Subcutaneous abdominal adipose tissue (tissue), 5 donors: ENCODE measurements around the gene CACNB1.

Experiments
- H3K27ac ChIP-seq: one replicate; pipeline ENCODE4 v1.7.0; 2013; ENCODE audit warnings: low read depth, mild to moderate bottlenecking, inconsistent platforms, low read length, moderate library complexity
- H3K27me3 ChIP-seq, 5 donors: one replicate each; pipeline ENCODE4 v1.7.0; 2013; ENCODE audit warnings: low read length in 5 of 5, inconsistent platforms in 1 of 5; ENCODE audit not compliant: control insufficient read depth in 5 of 5, insufficient read depth in 4 of 5
- H3K36me3 ChIP-seq, 5 donors: one replicate each; pipeline ENCODE4 v1.7.0; 2013; ENCODE audit warnings: low read length in 5 of 5; ENCODE audit not compliant: control insufficient read depth in 5 of 5, insufficient read depth in 5 of 5
- H3K4me1 ChIP-seq, 5 donors: one replicate each; pipeline ENCODE4 v1.7.0; 2013; ENCODE audit warnings: low read length in 5 of 5, mild to moderate bottlenecking in 3 of 5, moderate library complexity in 1 of 5; ENCODE audit not compliant: control insufficient read depth in 5 of 5, insufficient read depth in 5 of 5
- H3K4me3 ChIP-seq, 5 donors: one replicate each; pipeline ENCODE4 v1.7.0; 2013; ENCODE audit warnings: low read length in 5 of 5, low read depth in 1 of 5
- H3K9ac ChIP-seq, 5 donors: one replicate each; pipeline ENCODE4 v1.7.0; 2013; ENCODE audit warnings: low read length in 5 of 5, mild to moderate bottlenecking in 4 of 5, moderate library complexity in 3 of 5
- H3K9me3 ChIP-seq, 5 donors: one replicate each; pipeline ENCODE4 v1.7.0; 2013; ENCODE audit warnings: low read length in 5 of 5; ENCODE audit not compliant: control insufficient read depth in 5 of 5
- donor health status: healthy.
- donor health status: healthy.
- donor health status: healthy.
- donor health status: healthy.
- donor health status: healthy.

The CACNB1 gene

DNA sequence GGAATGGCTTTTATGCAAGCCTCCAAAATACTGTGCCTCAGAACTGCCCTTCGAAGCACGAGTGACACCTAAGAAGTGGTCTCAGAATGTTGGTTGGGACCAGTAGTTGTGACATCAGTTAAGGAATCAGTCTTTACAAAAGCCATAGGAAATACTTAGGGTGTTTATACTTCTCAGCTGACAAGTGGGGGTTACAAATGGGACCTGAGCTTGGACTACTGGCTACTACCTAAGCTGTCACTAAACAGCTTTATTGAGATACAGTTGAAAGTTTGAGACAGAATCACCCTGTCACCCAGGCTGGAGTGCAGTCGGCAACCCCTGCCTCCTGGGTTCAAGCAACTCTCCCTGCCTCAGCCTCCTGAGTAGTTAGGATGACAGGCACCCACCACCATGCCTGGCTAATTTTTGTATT is 7.7 kb upstream of the CACNB1 start:
- Histone ChIP-seq H3K27ac (no peak overlapping the region), H3K4me3 (no peak overlapping the region), H3K9me3 (no peaks in the 10 kb centered on the region), H3K4me1 (peaks cover 6 to 40% (median 34%) of the 10 kb centered on the region in 5 donors), H3K9ac (no peak overlapping the region), H3K27me3 (peaks cover 0 to 13% (median 5%) of the 10 kb centered on the region in 5 donors), H3K36me3 (peaks cover 15 to 42% (median 36%) of the 10 kb centered on the region in 5 donors)

DNA sequence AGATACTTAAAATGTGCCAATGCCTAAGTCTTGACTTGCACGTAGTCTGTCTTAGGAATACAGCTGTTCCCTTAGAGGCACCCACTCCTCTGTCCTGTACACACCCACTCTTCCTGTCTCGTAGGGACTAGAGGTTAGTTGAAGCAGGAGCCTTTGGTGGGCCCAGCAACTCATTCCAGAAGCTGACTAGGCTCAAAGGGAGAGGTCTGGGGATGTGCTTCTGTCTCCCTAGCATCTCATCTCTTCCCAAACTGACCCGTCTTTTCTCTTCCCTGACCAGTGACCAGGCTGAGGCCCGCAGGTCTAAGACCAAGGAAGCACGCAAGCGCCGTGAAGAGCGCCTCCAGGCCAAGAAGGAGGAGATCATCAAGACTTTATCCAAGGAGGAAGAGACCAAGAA is 6.8 kb upstream of the CACNB1 start:
- H3K4me3 ChIP-seq, result no peak overlapping the region
- H3K27ac ChIP-seq, result no peak overlapping the region
- H3K27me3 ChIP-seq, result peaks cover 0 to 10% (median 5%) of the 10 kb centered on the region in 5 donors
- H3K4me1 ChIP-seq, result peaks cover 6 to 36% (median 31%) of the 10 kb centered on the region in 5 donors
- H3K36me3 ChIP-seq, result peaks cover 15 to 42% (median 36%) of the 10 kb centered on the region in 5 donors
- no peaks in the 10 kb centered on the region for H3K9me3 ChIP-seq
- no peak overlapping the region for H3K9ac ChIP-seq

DNA sequence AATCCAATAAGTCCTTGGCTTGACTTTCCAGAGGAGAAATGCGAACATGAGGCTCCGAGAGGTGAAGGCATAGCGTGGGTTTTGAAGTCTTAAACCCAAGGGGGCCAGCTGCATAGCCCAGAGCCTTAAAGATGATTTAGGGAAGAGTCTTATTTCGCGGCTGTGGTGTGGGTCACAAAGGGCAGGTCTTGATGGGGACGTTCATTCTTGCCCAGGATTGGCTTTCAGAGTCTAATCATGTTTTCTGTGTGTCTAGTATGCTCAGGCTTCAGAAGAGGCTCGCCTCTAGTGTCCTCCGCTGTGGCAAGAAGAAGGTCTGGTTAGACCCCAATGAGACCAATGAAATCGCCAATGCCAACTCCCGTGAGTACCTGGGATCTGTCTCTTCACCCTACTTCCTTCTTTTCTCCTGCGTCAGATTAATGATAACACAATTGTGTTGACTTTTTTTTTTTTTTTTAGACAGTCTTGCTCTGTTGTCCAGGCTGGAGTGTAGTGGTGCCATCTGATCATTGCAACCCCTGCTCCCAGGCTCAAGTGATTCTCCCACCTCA is 3.6 kb upstream of the CACNB1 start:
- H3K9ac ChIP-seq, result peak overlapping the region; percentile 98 to 100 (median 99)
- no peaks in the 10 kb centered on the region for H3K9me3 ChIP-seq
- H3K27me3 ChIP-seq, result peaks cover 0 to 2% (median 0%) of the 10 kb centered on the region in 5 donors
- H3K4me1 ChIP-seq, result peaks cover 7 to 51% (median 43%) of the 10 kb centered on the region in 5 donors
- peaks cover 15 to 42% (median 36%) of the 10 kb centered on the region in 5 donors for H3K36me3 ChIP-seq
- H3K27ac ChIP-seq, result peak overlapping the region; percentile 99
- peak overlapping the region; percentile 84 to 98 (median 91) for H3K4me3 ChIP-seq

DNA sequence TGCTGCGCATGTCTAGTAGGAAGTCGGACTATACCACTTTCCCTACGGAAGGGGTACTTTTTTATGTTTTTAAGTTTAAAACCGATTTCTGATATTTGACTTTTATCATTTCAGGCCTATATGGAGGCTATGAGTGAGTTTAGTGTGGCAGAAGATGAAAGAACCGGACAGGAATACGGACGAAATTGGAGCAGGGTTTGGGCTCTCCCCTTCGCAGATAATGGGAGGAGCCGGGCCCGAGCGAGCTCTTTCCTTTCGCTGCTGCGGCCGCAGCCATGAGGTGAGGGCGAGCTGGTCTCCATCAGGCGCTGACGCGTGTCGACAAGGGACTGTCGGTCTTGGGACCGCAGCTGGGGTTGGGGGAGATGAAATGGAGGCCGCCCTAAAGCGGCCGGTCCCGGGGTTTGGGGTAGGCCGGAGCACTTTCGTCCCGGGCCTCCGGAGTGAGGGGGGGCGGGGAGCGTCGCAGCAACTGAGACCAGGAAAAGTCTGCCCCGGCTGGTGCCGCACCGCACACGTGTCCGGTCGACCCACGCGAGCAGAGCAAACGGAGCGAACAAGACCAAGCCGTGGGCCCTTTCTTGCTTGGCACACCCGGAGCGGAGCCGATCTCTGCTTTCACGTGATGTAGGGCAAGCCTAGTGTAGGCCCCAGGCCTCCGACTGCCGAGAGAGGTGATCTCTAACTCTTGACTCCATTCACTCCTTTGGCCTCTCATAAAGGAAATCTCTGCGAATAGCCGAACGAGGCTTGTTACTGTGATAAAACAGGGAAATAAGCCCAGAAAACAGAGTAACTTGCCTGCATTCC is 2.8 kb upstream of the CACNB1 start, which contains the start of gene RPL19:
RPL19 (plus strand) TSS at position 214 of the 810 bp plus-strand sequence; CDS start at position 276, 62 bp downstream.
- no peaks in the 10 kb centered on the region for H3K9me3 ChIP-seq
- H3K27ac ChIP-seq, result peak within 1 kb of the TSS; percentile 99
- peak within 1 kb of the TSS; percentile 98 to 100 (median 99) for H3K9ac ChIP-seq
- peaks cover 0 to 2% (median 0%) of the 10 kb centered on the region in 5 donors for H3K27me3 ChIP-seq
- peak within 1 kb of the TSS; percentile 84 to 98 (median 91) for H3K4me3 ChIP-seq
- peaks cover 15 to 38% (median 36%) of the 10 kb centered on the region in 5 donors for H3K36me3 ChIP-seq
- H3K4me1 ChIP-seq, result peaks cover 9 to 58% (median 50%) of the 10 kb centered on the region in 5 donors

DNA sequence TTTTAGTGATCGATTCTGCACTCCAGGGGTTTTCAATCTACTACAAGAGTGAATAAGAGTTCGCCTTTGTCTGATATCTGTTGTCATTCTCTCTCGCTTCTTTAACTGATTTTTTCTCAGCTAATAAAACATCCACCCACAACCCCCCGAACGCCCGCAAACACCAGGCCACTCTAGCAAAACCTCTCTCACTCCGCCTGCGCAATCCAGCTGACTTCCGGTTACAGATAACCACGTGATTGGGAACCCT is 2.3 kb upstream of the CACNB1 start:
- peaks cover 0 to 2% (median 0%) of the 10 kb centered on the region in 5 donors for H3K27me3 ChIP-seq
- H3K4me3 ChIP-seq, result peak overlapping the region; percentile 76 to 98 (median 91)
- H3K4me1 ChIP-seq, result peaks cover 9 to 64% (median 52%) of the 10 kb centered on the region in 5 donors
- peaks cover 12 to 33% (median 31%) of the 10 kb centered on the region in 5 donors for H3K36me3 ChIP-seq
- H3K27ac ChIP-seq, result peak overlapping the region; percentile 99
- no peaks in the 10 kb centered on the region for H3K9me3 ChIP-seq
- peak overlapping the region; percentile 98 to 100 (median 99) for H3K9ac ChIP-seq

- H3K36me3 ChIP-seq, result peaks cover 6 to 18% (median 17%) of the 10 kb centered on the region in 5 donors
- peak overlapping the region; percentile 45 to 76 (median 69) for H3K4me3 ChIP-seq
- H3K9me3 ChIP-seq, result no peaks in the 10 kb centered on the region
- peaks cover 0 to 2% (median 0%) of the 10 kb centered on the region in 5 donors for H3K27me3 ChIP-seq
- H3K4me1 ChIP-seq, result peaks cover 9 to 65% (median 54%) of the 10 kb centered on the region in 5 donors
- peak overlapping the region; percentile 41 for H3K27ac ChIP-seq
- H3K9ac ChIP-seq, result peak overlapping the region in 1 of 5 donors; percentile 76
Observed at GRCh38 chr17:39198186-39198566, 707 bp upstream of the CACNB1 start.

- Histone ChIP-seq H3K4me1 (peaks cover 9 to 59% (median 52%) of the 10 kb centered on the region in 5 donors), H3K27ac (no peak overlapping the region), H3K36me3 (peaks cover 0 to 19% (median 13%) of the 10 kb centered on the region in 5 donors), H3K4me3 (peak overlapping the region in 4 of 5 donors; percentile 68 to 76 (median 70)), H3K9me3 (no peaks in the 10 kb centered on the region), H3K9ac (peak overlapping the region in 4 of 5 donors; percentile 48 to 78 (median 70)), H3K27me3 (peaks cover 0 to 2% (median 0%) of the 10 kb centered on the region in 5 donors)
Observed at GRCh38 chr17:39196808-39197291, 619 bp downstream of the CACNB1 start.

DNA sequence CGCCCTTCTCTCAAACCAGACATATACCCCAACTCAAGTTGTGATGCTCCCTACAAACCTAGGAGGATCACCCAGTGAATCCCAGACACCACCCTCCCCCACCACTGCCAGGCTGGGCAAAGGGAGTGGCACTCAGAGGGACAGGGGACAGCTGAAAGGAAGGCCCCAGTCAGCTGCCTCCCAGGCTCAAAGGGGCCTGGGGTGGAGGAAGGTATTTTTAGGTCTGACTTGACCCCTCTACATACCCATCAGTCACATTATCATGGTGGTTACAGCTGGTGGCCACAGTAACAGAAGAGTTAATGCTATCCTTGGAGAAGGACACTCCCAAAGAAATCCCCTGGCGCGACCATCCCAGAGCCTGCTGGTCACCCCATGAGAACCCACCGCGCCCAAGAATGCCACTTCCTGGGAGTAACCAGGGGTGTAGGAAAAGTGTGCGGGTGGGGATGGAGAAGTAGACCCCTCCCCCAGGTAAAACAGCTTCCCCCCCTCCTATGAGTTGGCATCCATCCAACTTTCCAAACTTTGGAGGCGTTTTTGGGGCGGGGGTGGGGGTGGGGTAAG is 1.1 kb downstream of the CACNB1 start:
- peak overlapping the region in 4 of 5 donors; percentile 4 to 76 (median 70) for H3K4me3 ChIP-seq
- peaks cover 0 to 20% (median 13%) of the 10 kb centered on the region in 5 donors for H3K36me3 ChIP-seq
- peaks cover 9 to 55% (median 47%) of the 10 kb centered on the region in 5 donors for H3K4me1 ChIP-seq
- peak overlapping the region; percentile 41 for H3K27ac ChIP-seq
- no peaks in the 10 kb centered on the region for H3K9me3 ChIP-seq
- peaks cover 0 to 2% (median 0%) of the 10 kb centered on the region in 5 donors for H3K27me3 ChIP-seq
- H3K9ac ChIP-seq, result no peak overlapping the region

DNA sequence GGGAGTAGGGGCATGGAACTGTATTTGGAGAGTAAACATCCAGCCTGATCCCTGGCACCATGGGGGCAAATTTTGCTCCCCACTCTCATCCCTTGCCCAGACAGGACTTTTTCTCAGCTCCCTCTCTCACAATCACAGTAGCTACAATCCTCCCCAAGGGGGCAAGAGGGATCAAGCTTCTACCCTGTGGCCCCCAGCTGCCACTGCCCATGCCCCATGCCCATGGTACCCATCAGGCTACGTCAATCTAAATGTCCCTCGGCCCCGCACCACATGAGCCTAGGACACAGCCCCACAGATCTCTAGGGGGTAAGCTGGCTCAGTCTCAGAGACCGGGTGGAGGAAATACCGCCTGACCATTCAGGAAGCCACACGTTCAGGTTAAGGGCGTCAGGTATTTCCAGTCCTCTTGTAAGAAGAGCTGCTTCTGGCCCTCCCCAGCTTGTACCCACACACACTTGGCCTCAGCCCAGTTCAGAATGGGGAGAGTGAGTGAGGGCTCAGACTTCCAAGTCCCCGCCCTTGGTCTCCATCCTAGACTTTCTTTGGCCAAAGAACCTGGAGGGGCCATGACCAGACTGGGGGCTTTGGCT is 1.8 kb downstream of the CACNB1 start:
- Histone ChIP-seq H3K4me1 (peaks cover 4 to 48% (median 40%) of the 10 kb centered on the region in 5 donors), H3K27me3 (peaks cover 0 to 2% (median 0%) of the 10 kb centered on the region in 5 donors), H3K36me3 (peaks cover 0 to 23% (median 15%) of the 10 kb centered on the region in 5 donors), H3K9me3 (no peaks in the 10 kb centered on the region), H3K4me3 (no peak overlapping the region), H3K9ac (peak overlapping the region in 1 of 5 donors; percentile 24), H3K27ac (peak overlapping the region; percentile 41)
